ENCODE results near the gene MCU.
"Not testable (repeated sequence)": the region's sequence is repeated elsewhere in the genome, so short reads cannot be mapped to it uniquely, and the experiment has no call there.

MCU gene

GRCh38 chr10:72688208-72688651, 3.7 kb upstream of the MCU start:
- DNase-seq = no peak

- DNase-seq = no peak
These were observed 2.3 kb upstream of the MCU start for GRCh38 chr10:72689660-72690059.

- DNase-seq = no peak
These were observed 1.7 kb upstream of the MCU start for GRCh38 chr10:72690071-72690755.

GRCh38 chr10:72691470-72691862, 477 bp upstream of the MCU start:
- DNase-seq = no peak

- DNase-seq = no peak
These were observed 726 bp downstream of the MCU start for GRCh38 chr10:72692744-72692993.

GRCh38 chr10:72692994-72693781, 1.2 kb downstream of the MCU start:
- peak; percentile 5 for DNase-seq

GRCh38 chr10:72694476-72695369, 2.8 kb downstream of the MCU start:
- no peak for DNase-seq

- no peak for DNase-seq
These were observed 3.6 kb downstream of the MCU start for GRCh38 chr10:72695496-72695895.

GRCh38 chr10:72697716-72698115, 5.8 kb downstream of the MCU start:
- no peak for DNase-seq

- not testable (repeated sequence) for DNase-seq
These were observed 10.5 kb downstream of the MCU start for GRCh38 chr10:72702465-72702864.

- no peak for DNase-seq
These were observed 11.1 kb downstream of the MCU start for GRCh38 chr10:72702868-72703581.

GRCh38 chr10:72704117-72704516, 12.2 kb downstream of the MCU start:
- DNase-seq = no peak

GRCh38 chr10:72709041-72709440, 17.1 kb downstream of the MCU start:
- no peak for DNase-seq

GRCh38 chr10:72712136-72712535, 20.2 kb downstream of the MCU start:
- DNase-seq = no peak

GRCh38 chr10:72719941-72720592, 28.1 kb downstream of the MCU start:
- DNase-seq = no peak

- no peak for DNase-seq
These were observed 29.1 kb downstream of the MCU start for GRCh38 chr10:72720814-72721660.

- no peak for DNase-seq
These were observed 35.2 kb downstream of the MCU start for GRCh38 chr10:72727130-72727529.

GRCh38 chr10:72728462-72728861, 36.5 kb downstream of the MCU start:
- DNase-seq = no peak

- DNase-seq = peak; percentile 19
These were observed 37.6 kb downstream of the MCU start for GRCh38 chr10:72729528-72729927.

GRCh38 chr10:72730479-72730878, 38.5 kb downstream of the MCU start:
- no peak for DNase-seq

- DNase-seq = no peak
These were observed 40.0 kb downstream of the MCU start for GRCh38 chr10:72731916-72732419.

All from stimulated activated CD4-positive, alpha-beta T cell treated with anti-CD3 and anti-CD28 coated beads, Interleukin-4, amount 100 ng/mL, for 24 hours (primary cell).